Stimulated activated CD4-positive, alpha-beta T cell treated with anti-CD3 and anti-CD28 coated beads, Interleukin-2, amount 100 ng/mL, for 24 hours (primary cell): Measurements from ENCODE around the gene PLXNB3.
"Not testable (repeated sequence)": the region's sequence is repeated elsewhere in the genome, so short reads cannot be mapped to it uniquely, and the experiment has no call there.

Source experiments
- DNase-seq, 2 donors: peaks; one replicate each; pipeline ENCODE4 v3.0.0-alpha.2; 2020

The PLXNB3 gene

DNA sequence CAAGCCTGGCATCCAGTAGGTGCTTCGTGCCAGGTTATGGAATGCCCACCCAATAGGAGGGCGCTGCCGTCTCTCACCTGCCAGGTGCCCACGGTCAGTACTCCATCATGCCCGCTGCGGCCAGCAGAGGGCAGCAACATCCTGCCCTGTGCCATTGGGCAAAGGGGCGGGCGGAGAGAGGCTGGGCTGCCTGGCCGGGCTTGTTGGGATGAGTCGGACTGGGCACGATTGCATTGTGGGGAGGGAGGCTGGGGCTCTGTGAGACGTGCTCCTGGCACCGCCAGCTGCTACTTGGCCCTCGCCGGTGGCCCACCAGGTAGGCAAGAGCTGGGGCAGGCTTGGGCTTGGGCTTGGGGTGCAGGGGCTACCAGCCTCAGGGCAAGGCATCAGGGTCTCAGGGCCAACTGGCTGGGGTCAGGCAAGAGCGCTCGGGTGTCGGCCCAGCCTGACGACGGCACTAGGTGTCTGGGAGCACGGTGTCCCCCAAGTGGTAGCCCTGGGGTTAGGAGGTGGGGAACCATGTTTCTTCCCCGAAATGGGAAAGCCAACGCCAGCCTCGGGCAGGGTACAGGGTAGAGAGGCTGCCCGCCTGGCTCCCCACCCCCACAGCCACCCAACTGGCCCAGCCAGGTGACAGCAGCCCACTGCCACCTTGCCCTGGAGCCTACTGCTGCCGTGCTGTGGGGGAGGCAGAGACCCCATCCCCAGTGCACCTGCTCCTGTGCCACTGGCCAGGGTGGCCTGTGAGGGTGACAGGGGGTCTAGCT is at the start of gene PLXNB3:
Gene PLXNB3 (plus strand): TSS at position 261 of the 767 bp plus-strand sequence. CDS start 1,287 bp downstream, outside the sequence.
- DNase-seq = peak; percentile 78 to 82

GRCh38 chrX:153714256-153714655 is 49.8 kb upstream of the PLXNB3 start:
- no peak for DNase-seq

- no peak for DNase-seq
These were observed 46.6 kb upstream of the PLXNB3 start for GRCh38 chrX:153717445-153717844.

DNA sequence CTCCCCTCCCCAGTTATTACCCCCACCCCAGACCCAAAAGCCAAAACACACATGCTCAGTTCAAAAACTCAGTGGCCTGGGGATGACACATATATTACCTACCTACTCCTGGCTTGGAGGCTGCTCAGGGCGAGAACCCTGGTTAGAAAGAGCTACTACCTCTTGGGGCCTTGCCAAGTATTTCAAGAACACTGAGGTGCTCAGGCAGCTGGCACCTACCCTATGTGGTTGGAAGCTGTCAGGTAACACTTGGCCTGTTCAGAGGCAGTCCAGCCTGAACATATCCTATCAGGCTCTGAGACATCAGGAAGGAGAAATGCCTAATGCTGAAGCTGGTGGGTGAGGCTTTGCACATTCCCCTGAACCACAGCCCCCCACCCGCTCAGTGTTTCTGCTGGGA is 44.8 kb upstream of the PLXNB3 start:
- no peak for DNase-seq

DNA sequence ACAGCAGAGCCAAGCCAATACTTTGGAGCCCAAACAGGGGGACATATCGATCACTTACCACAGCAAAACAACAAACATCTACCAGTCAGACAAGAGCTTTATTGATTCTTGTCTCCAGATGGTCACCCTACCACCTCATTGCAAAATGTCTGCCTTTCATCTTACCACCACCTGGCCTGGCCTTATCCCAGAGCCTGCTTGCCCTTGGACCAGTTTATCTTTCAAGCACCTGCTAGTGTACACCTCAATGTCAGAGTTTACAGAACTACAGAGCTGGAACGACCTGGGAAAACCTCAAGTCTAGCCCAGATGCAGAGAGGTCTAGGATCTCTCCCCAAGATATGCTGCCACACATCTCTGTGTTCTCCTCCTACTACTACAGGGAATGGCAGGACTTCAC is 44.3 kb upstream of the PLXNB3 start:
- no peak for DNase-seq

DNA sequence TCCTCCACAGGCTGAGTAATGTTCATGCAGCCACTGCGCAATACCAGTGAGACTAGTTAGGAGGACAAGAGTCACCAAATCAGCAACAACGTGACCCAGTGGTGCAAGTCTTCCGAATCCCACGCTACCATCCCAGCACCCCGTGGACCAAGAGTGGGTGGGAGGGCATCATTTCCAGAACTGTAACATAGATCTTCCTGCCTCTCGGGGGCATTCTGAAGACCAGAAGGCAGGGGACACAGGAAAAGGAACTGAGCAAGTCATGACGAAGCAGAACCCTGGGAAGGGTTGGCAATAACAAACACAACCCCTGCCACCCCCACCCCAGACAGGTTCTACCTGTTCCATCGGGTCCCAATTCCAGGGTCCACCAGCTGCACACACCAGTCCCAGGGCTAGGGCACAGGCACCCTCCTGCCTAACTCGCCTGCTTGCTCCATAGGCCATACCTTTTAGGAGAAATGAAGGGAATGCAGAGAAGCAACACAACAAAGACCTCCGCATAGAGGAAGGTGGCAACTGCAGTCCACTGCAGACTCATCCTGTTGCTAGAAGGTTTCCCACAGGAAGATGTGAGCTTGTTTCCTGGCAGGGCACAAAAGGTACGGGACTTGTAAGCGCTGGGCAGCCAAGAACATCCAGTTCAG is 41.2 kb upstream of the PLXNB3 start:
- no peak for DNase-seq

DNA sequence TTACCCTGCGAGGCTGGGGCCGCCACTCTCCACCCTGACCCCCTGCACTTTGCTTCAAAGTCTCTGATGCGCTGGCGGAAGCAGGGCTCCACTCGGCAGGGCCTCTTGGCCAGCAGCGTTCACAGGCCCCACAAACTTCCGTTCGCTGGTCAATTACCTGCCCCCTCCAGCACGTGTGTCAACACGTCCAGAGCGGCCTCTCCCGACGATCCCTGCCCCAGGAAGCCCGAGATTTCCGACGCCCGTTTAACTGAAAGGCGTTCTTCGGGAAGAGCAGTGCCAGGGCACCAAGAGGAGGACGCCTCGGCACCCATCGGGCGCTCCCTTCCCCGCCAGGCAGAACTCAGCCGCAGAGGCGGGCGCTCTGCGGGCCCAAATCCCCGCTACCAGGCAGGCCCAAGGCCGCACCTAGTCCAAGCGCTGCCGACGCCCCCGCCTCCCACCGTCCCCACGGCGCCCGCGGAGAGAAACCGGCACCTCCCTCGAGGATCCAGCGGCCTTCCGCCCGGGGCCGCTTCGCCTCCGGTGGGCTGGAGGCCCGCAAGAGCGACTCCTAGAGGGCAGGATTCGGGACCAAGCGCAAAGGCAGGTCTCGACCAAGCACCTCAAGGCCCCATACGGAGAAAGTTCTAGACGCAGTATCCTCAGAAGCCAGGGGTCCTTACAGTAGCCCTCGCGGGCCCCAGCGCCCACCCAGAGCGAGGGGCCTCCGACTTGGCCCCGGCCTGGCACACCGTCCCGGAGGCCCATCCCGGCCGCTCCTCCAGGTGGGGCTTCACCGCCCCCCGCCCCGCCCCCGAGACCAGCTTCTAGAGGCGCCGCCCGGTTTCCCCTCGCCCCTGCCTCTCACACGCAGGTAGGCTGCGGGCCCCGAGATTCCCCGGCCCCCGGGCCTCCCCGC is 40.4 kb upstream of the PLXNB3 start:
- DNase-seq = peak; percentile 52 to 71

DNA sequence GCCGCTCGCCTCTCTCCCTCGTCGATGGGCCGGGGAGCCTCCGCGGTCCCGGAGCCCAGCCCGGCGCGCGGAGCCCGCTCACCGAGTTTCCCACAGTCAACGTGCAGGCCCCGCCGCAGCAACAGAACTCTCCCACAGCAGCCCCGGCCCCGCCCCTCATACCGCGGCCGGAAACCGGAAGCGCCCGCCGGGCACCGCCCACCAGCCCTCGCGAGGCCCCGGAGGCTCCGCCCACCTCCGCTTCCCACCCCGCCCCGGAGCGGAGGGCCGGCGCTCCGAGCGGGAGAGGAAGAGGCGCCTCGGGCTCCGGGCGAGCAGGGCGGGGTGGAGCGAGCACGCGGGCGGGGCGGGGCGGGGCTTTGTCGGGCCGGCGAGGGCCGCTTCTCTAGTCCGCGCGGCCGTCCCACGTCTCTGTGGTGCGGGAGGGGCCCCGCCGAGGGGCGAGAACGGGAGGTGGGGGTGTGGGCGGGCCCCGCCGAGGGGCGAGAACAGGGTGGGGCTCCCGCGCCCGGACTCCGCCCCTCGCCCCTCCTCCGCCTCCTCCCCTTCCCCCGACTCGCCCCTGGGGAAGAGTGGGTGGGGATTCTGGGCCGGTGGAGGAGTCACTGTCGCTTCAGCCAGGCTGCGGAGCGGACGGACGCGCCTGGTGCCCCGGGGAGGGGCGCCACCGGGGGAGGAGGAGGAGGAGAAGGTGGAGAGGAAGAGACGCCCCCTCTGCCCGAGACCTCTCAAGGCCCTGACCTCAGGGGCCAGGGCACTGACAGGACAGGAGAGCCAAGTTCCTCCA is 39.6 kb upstream of the PLXNB3 start, which contains the start of the genes ABCD1 and BCAP31:
Gene ABCD1 (plus strand): TSS at position 605 of the 787 bp plus-strand sequence. CDS start 411 bp downstream, outside the sequence.
Gene BCAP31 (minus strand): TSS at position 136 of the 787 bp plus-strand sequence. CDS start 1,143 bp downstream, outside the sequence.
- DNase-seq = peak; percentile 86 to 89

DNA sequence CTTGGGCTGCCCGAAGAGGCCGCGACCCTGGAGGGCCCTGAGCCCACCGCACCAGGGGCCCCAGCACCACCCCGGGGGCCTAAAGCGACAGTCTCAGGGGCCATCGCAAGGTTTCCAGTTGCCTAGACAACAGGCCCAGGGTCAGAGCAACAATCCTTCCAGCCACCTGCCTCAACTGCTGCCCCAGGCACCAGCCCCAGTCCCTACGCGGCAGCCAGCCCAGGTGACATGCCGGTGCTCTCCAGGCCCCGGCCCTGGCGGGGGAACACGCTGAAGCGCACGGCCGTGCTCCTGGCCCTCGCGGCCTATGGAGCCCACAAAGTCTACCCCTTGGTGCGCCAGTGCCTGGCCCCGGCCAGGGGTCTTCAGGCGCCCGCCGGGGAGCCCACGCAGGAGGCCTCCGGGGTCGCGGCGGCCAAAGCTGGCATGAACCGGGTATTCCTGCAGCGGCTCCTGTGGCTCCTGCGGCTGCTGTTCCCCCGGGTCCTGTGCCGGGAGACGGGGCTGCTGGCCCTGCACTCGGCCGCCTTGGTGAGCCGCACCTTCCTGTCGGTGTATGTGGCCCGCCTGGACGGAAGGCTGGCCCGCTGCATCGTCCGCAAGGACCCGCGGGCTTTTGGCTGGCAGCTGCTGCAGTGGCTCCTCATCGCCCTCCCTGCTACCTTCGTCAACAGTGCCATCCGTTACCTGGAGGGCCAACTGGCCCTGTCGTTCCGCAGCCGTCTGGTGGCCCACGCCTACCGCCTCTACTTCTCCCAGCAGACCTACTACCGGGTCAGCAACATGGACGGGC is 38.8 kb upstream of the PLXNB3 start:
- DNase-seq = peak in 1 of 2 donors; percentile 10

GRCh38 chrX:153725832-153726285 is 38.2 kb upstream of the PLXNB3 start:
- DNase-seq = no peak

- DNase-seq = peak; percentile 37 to 38
These were observed 37.5 kb upstream of the PLXNB3 start for GRCh38 chrX:153726286-153727122.

DNA sequence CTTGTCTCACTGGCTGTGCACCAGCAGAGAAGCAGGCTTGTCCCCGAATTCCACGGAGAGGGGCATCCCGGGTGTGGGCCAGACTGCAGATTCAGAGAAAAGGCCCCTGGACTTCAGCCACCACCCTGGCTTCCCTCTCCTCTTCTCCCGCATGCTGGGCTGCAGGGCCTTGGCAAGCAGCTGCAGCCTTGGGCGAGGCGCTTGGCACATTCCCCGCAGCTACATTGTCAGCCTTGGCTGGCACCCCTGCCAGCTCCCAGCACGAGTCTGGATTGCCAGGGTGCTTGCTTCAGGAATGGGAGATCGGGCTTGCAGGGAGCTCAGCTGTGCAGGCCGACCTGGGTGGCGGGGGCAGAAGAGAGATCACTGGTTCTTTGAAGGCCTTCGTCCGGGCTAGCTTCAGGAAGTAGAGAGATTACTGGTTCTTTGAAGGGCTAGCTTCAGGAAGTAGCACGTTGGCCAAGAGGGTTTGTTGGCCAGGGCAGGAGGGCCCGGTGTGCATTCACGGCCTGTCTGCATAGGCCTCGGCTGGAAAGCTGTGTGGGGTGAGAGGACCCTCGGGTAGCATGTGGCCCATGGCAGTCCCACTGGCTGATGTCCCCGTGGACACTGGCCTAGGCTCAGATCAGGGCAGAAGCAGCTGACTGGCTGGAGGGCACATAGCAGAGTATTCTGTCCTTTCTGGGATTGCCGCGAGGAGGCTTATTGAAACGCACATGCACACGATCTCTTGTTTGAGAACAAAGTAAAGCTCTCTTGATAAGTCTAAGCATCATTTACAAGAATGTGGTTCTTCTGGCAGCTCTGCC is 36.7 kb upstream of the PLXNB3 start:
- DNase-seq = no peak

DNA sequence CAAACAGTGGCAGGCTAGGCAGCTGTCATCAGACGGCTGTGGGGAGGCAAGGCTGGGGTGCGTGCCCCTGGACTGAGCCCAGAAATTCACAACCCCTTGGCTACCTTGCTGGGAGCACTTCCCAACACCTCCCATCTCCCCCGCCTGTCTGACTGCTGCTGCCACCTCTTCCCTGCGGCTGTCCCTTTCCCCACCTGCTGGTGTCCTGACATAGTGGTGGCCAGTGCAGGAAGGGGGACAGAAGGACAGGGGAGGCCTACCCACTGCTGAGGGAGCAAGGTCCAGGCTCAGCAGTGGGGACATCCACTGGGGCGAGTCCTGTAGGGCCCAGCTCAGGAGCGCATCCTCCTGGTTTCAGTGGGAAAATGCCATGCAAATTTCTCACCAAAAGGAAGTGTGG is 36.0 kb upstream of the PLXNB3 start:
- no peak for DNase-seq

DNA sequence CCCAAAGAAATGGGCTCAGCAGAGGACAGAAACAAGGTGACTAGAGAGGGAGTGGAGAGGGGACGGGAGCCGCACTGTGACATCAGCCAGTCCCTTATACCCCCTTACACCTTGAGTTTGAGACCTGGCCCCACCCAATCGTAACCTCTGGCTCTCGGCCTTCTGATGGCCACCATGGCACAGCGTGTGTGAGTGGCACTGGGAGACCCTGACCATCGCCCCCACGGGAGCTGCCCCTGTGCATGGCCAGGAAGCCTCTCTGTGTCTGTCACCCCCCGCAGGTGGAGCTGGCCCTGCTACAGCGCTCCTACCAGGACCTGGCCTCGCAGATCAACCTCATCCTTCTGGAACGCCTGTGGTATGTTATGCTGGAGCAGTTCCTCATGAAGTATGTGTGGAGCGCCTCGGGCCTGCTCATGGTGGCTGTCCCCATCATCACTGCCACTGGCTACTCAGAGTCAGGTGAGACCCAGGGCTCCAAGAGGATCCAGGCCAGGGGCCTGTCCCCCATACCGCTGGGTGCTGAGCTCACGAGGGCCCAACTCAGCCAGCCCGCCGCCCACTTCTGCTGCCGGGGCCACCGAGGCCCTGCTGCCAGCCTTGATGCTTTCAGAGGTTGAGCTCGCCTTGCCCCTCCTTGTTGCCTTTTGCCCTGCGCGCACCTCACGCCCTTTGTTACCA is 35.0 kb upstream of the PLXNB3 start:
- no peak for DNase-seq

- DNase-seq = not testable (repeated sequence)
These were observed 33.9 kb upstream of the PLXNB3 start for GRCh38 chrX:153730115-153730514.

- DNase-seq = no peak
These were observed 32.8 kb upstream of the PLXNB3 start for GRCh38 chrX:153731117-153731844.

GRCh38 chrX:153731845-153732215 is 32.2 kb upstream of the PLXNB3 start:
- DNase-seq = no peak

GRCh38 chrX:153732401-153732800 is 31.6 kb upstream of the PLXNB3 start:
- DNase-seq = no peak
